B cell (primary cell): ENCODE data around the gene XXYLT1.

Experiments used
- EZH2 ChIP-seq: IDR thresholded peaks from 2 replicates; pipeline ENCODE4 v1.6.1; 2012; ENCODE audit warnings: borderline replicate concordance, low read depth, mild to moderate bottlenecking, moderate library complexity, low read length; ENCODE audit not compliant: insufficient read depth, poor library complexity, severe bottlenecking
- TF ChIP-seq, protein P1 (sequence below): fragments of 200-600 bp; IDR thresholded peaks from one replicate; pipeline ENCODE4 v1.8.0; 2022; ENCODE audit warnings: antibody characterized with exemption, mild to moderate bottlenecking

DNA sequence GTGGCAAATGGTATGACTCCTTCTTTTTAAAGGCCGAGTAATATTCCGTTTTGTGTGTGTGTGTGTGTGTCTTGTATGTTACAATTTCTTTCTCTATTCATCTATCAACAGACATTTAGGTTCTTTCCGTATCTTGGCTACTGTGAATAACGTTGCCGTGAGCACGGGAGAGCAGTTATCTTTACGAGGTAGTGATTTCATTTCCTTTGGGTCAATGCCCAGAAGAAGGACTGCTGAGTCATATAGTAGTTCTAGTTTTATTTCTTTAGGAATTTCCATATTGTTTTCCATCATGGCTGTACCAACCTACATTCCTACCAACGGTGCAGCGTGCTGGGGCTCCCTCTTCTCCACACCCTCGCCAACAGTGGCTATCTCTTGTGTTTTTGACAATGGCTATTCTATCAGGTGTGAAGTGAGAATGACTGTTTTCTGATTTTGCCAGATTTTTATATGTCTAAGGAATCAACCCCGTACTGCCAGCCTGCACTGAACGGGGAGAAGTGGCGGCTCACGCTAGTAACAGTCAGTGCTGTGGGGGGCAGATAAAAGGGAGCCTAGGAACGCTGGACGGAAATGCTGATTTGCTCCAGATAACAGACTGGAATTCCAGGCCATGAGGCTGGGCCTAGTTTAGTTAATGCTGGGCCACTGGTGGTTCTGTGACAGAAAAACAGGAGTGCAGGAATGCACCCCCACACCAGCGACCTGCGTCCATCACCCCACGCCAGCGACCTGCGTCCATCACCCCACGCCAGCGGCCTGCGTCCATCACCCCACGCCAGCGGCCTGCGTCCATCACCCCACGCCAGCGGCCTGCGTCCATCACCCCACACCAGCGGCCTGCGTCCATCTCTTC, 168.1 kb downstream of the XXYLT1 start:
- TF ChIP-seq, protein P1, sequence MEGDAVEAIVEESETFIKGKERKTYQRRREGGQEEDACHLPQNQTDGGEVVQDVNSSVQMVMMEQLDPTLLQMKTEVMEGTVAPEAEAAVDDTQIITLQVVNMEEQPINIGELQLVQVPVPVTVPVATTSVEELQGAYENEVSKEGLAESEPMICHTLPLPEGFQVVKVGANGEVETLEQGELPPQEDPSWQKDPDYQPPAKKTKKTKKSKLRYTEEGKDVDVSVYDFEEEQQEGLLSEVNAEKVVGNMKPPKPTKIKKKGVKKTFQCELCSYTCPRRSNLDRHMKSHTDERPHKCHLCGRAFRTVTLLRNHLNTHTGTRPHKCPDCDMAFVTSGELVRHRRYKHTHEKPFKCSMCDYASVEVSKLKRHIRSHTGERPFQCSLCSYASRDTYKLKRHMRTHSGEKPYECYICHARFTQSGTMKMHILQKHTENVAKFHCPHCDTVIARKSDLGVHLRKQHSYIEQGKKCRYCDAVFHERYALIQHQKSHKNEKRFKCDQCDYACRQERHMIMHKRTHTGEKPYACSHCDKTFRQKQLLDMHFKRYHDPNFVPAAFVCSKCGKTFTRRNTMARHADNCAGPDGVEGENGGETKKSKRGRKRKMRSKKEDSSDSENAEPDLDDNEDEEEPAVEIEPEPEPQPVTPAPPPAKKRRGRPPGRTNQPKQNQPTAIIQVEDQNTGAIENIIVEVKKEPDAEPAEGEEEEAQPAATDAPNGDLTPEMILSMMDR = no peak
- no peak for TF ChIP-seq EZH2
